GM19099 (cell line): Measurements from ENCODE around the gene TXNDC5.

Source experiments
- POLR2A ChIP-seq: IDR thresholded peaks from 3 replicates; pipeline ENCODE4 v1.6.1; 2011; ENCODE audit warnings: low read depth; ENCODE audit not compliant: insufficient read length; ENCODE audit errors: extremely low read depth

TXNDC5 gene

GRCh38 chr6:7846966-7847818 is 63.4 kb downstream of the TXNDC5 start:
- no peak for TF ChIP-seq POLR2A

GRCh38 chr6:7841781-7842468 is 68.7 kb downstream of the TXNDC5 start:
- no peak for TF ChIP-seq POLR2A

GRCh38 chr6:7836371-7837026 is 74.1 kb downstream of the TXNDC5 start:
- TF ChIP-seq POLR2A = no peak

GRCh38 chr6:7833751-7834070 is 76.9 kb downstream of the TXNDC5 start:
- no peak for TF ChIP-seq POLR2A

GRCh38 chr6:7832904-7833750 is 77.5 kb downstream of the TXNDC5 start:
- no peak for TF ChIP-seq POLR2A
